ENCODE data around the gene PCSK2.

The PCSK2 gene

GRCh38 chr20:17457588-17458190, 230.8 kb downstream of the PCSK2 start:
- DNase-seq: no peak
- Histone ChIP-seq H4K91ac (ENCODE audit: low read depth, low read length) (no peak overlapping the region), H3K4me1 (ENCODE audit: control insufficient read depth in 1 of 2, insufficient read depth in 2 of 2, low read length in 2 of 2) (no peaks in the 10 kb centered on the region), H4K8ac (ENCODE audit: low read depth, low read length) (no peak overlapping the region), H3K79me2 (ENCODE audit: control insufficient read depth, insufficient read depth, low read length, poor library complexity) (no peaks in the 10 kb centered on the region), H3K27me3 (ENCODE audit: insufficient read depth, low read length) (no peaks in the 10 kb centered on the region), H3K14ac (ENCODE audit: low read length) (no peak overlapping the region), H3K4me2 (ENCODE audit: low read length) (no peak overlapping the region), H2AK5ac (ENCODE audit: low read length) (no peak overlapping the region), H3K27ac (ENCODE audit: low read depth, low read length) (no peak overlapping the region), H3K4me3 (ENCODE audit: low read depth, low read length) (no peak overlapping the region), H4K12ac (ENCODE audit: low read depth, low read length) (no peak overlapping the region), H2BK5ac (ENCODE audit: low read depth, low read length, poor library complexity) (no peak overlapping the region), H2BK120ac (ENCODE audit: insufficient read depth, low read length, poor library complexity) (no peak overlapping the region), H3K4ac (ENCODE audit: low read depth, low read length) (no peak overlapping the region), H2BK12ac (ENCODE audit: low read length) (no peak overlapping the region), H3K9ac (ENCODE audit: low read length) (no peak overlapping the region), H3K23ac (ENCODE audit: low read length) (no peak overlapping the region), H3K9me3 (ENCODE audit: insufficient read depth, low read depth, low read length) (peaks cover 4% of the 10 kb centered on the region), H3K36me3 (ENCODE audit: control insufficient read depth in 1 of 2, insufficient read depth in 2 of 2, low read length in 2 of 2) (no peaks in the 10 kb centered on the region), H3K79me1 (ENCODE audit: low read length) (no peaks in the 10 kb centered on the region), H2AFZ (ENCODE audit: insufficient read depth, low read length, poor library complexity) (no peak overlapping the region), H3K18ac (ENCODE audit: low read length) (no peak overlapping the region)
- no CpG with 5 or more reads among the region's 6 CpGs for WGBS (ENCODE audit: extremely low coverage, insufficient coverage, insufficient read length)

GRCh38 chr20:17460119-17460518, 233.3 kb downstream of the PCSK2 start:
- H3K9me3 ChIP-seq (ENCODE audit: insufficient read depth, low read depth, low read length): no peaks in the 10 kb centered on the region
- no peak overlapping the region for H2BK120ac ChIP-seq (ENCODE audit: insufficient read depth, low read length, poor library complexity)
- H3K4me3 ChIP-seq (ENCODE audit: low read depth, low read length): no peak overlapping the region
- H3K79me2 ChIP-seq (ENCODE audit: control insufficient read depth, insufficient read depth, low read length, poor library complexity): no peaks in the 10 kb centered on the region
- H3K18ac ChIP-seq (ENCODE audit: low read length): no peak overlapping the region
- H4K91ac ChIP-seq (ENCODE audit: low read depth, low read length): no peak overlapping the region
- no peak overlapping the region for H3K9ac ChIP-seq (ENCODE audit: low read length)
- no peak overlapping the region for H2AK5ac ChIP-seq (ENCODE audit: low read length)
- no peak overlapping the region for H2BK12ac ChIP-seq (ENCODE audit: low read length)
- H3K14ac ChIP-seq (ENCODE audit: low read length): no peak overlapping the region
- H3K27me3 ChIP-seq (ENCODE audit: insufficient read depth, low read length): peaks cover 2% of the 10 kb centered on the region
- WGBS (ENCODE audit: extremely low coverage, insufficient coverage, insufficient read length): no CpG with 5 or more reads among the region's 2 CpGs
- no peak overlapping the region for H3K27ac ChIP-seq (ENCODE audit: low read depth, low read length)
- H3K4me2 ChIP-seq (ENCODE audit: low read length): no peak overlapping the region
- DNase-seq: no peak
- no peak overlapping the region for H3K23ac ChIP-seq (ENCODE audit: low read length)
- H2AFZ ChIP-seq (ENCODE audit: insufficient read depth, low read length, poor library complexity): no peak overlapping the region
- no peaks in the 10 kb centered on the region for H3K4me1 ChIP-seq (ENCODE audit: control insufficient read depth in 1 of 2, insufficient read depth in 2 of 2, low read length in 2 of 2)
- H3K4ac ChIP-seq (ENCODE audit: low read depth, low read length): no peak overlapping the region
- no peak overlapping the region for H4K8ac ChIP-seq (ENCODE audit: low read depth, low read length)
- H2BK5ac ChIP-seq (ENCODE audit: low read depth, low read length, poor library complexity): no peak overlapping the region
- no peaks in the 10 kb centered on the region for H3K79me1 ChIP-seq (ENCODE audit: low read length)
- no peaks in the 10 kb centered on the region for H3K36me3 ChIP-seq (ENCODE audit: control insufficient read depth in 1 of 2, insufficient read depth in 2 of 2, low read length in 2 of 2)
- no peak overlapping the region for H4K12ac ChIP-seq (ENCODE audit: low read depth, low read length)

- Histone ChIP-seq H3K79me1 (ENCODE audit: low read length) (no peaks in the 10 kb centered on the region), H3K9ac (ENCODE audit: low read length) (no peak overlapping the region), H2AK5ac (ENCODE audit: low read length) (no peak overlapping the region), H3K27ac (ENCODE audit: low read depth, low read length) (no peak overlapping the region), H3K79me2 (ENCODE audit: control insufficient read depth, insufficient read depth, low read length, poor library complexity) (no peaks in the 10 kb centered on the region), H3K4ac (ENCODE audit: low read depth, low read length) (no peak overlapping the region), H3K36me3 (ENCODE audit: control insufficient read depth in 1 of 2, insufficient read depth in 2 of 2, low read length in 2 of 2) (no peaks in the 10 kb centered on the region), H4K91ac (ENCODE audit: low read depth, low read length) (no peak overlapping the region), H3K4me1 (ENCODE audit: control insufficient read depth in 1 of 2, insufficient read depth in 2 of 2, low read length in 2 of 2) (no peaks in the 10 kb centered on the region), H3K9me3 (ENCODE audit: insufficient read depth, low read depth, low read length) (peaks cover 3% of the 10 kb centered on the region), H3K14ac (ENCODE audit: low read length) (no peak overlapping the region), H4K8ac (ENCODE audit: low read depth, low read length) (no peak overlapping the region), H3K4me3 (ENCODE audit: low read depth, low read length) (no peak overlapping the region), H2BK5ac (ENCODE audit: low read depth, low read length, poor library complexity) (no peak overlapping the region), H4K12ac (ENCODE audit: low read depth, low read length) (no peak overlapping the region), H3K18ac (ENCODE audit: low read length) (no peak overlapping the region), H2BK120ac (ENCODE audit: insufficient read depth, low read length, poor library complexity) (no peak overlapping the region), H3K23ac (ENCODE audit: low read length) (no peak overlapping the region), H3K27me3 (ENCODE audit: insufficient read depth, low read length) (peaks cover 2% of the 10 kb centered on the region), H3K4me2 (ENCODE audit: low read length) (no peak overlapping the region), H2BK12ac (ENCODE audit: low read length) (no peak overlapping the region), H2AFZ (ENCODE audit: insufficient read depth, low read length, poor library complexity) (no peak overlapping the region)
- WGBS (ENCODE audit: extremely low coverage, insufficient coverage, insufficient read length): no CpG with 5 or more reads among the region's 3 CpGs
- DNase-seq: no peak
These were observed 235.1 kb downstream of the PCSK2 start for GRCh38 chr20:17461941-17462340.

GRCh38 chr20:17463711-17464110, 236.9 kb downstream of the PCSK2 start:
- H3K14ac ChIP-seq (ENCODE audit: low read length): no peak overlapping the region
- no peaks in the 10 kb centered on the region for H3K36me3 ChIP-seq (ENCODE audit: control insufficient read depth in 1 of 2, insufficient read depth in 2 of 2, low read length in 2 of 2)
- H3K79me2 ChIP-seq (ENCODE audit: control insufficient read depth, insufficient read depth, low read length, poor library complexity): no peaks in the 10 kb centered on the region
- H3K18ac ChIP-seq (ENCODE audit: low read length): no peak overlapping the region
- WGBS (ENCODE audit: extremely low coverage, insufficient coverage, insufficient read length): no CpG with 5 or more reads among the region's 1 CpG
- DNase-seq: no peak
- no peak overlapping the region for H3K27ac ChIP-seq (ENCODE audit: low read depth, low read length)
- H3K4me3 ChIP-seq (ENCODE audit: low read depth, low read length): no peak overlapping the region
- H3K4me1 ChIP-seq (ENCODE audit: control insufficient read depth in 1 of 2, insufficient read depth in 2 of 2, low read length in 2 of 2): no peaks in the 10 kb centered on the region
- H2AFZ ChIP-seq (ENCODE audit: insufficient read depth, low read length, poor library complexity): no peak overlapping the region
- peaks cover 6% of the 10 kb centered on the region for H3K9me3 ChIP-seq (ENCODE audit: insufficient read depth, low read depth, low read length)
- no peak overlapping the region for H2BK5ac ChIP-seq (ENCODE audit: low read depth, low read length, poor library complexity)
- H3K23ac ChIP-seq (ENCODE audit: low read length): no peak overlapping the region
- H2BK12ac ChIP-seq (ENCODE audit: low read length): no peak overlapping the region
- H2AK5ac ChIP-seq (ENCODE audit: low read length): no peak overlapping the region
- H3K9ac ChIP-seq (ENCODE audit: low read length): no peak overlapping the region
- no peak overlapping the region for H4K91ac ChIP-seq (ENCODE audit: low read depth, low read length)
- no peak overlapping the region for H4K12ac ChIP-seq (ENCODE audit: low read depth, low read length)
- H4K8ac ChIP-seq (ENCODE audit: low read depth, low read length): no peak overlapping the region
- no peaks in the 10 kb centered on the region for H3K79me1 ChIP-seq (ENCODE audit: low read length)
- H2BK120ac ChIP-seq (ENCODE audit: insufficient read depth, low read length, poor library complexity): no peak overlapping the region
- no peak overlapping the region for H3K4ac ChIP-seq (ENCODE audit: low read depth, low read length)
- no peak overlapping the region for H3K4me2 ChIP-seq (ENCODE audit: low read length)
- peaks cover 2% of the 10 kb centered on the region for H3K27me3 ChIP-seq (ENCODE audit: insufficient read depth, low read length)
